GM12801 (cell line): Measurements from ENCODE around the gene IMMP2L.

Experiments
- TF ChIP-seq, protein P1 (sequence below): IDR thresholded peaks from one replicate; pipeline ENCODE4 v1.5.1; 2011; ENCODE audit warnings: control low read depth; ENCODE audit not compliant: insufficient read length; ENCODE audit errors: extremely low read depth

IMMP2L gene

DNA sequence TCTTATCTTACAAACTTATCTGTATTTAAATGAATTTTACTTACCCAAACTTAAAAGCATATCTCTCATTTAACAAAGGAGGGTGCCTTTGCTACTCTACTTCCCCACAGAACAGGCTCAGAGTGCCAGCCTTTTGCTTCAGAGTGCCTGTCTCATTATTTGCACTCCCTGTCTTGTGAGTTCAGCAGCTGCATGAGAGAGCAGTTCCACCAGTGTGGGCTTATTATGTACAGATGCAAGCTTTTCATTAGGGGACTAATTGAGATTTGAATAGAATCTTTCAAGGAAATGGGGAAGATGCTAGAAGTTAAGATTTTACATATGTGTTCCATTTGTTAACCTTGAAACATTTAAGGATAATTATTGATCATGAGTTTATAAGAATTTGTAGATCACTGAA is 781.6 kb downstream of the IMMP2L start:
- TF ChIP-seq, protein P1, sequence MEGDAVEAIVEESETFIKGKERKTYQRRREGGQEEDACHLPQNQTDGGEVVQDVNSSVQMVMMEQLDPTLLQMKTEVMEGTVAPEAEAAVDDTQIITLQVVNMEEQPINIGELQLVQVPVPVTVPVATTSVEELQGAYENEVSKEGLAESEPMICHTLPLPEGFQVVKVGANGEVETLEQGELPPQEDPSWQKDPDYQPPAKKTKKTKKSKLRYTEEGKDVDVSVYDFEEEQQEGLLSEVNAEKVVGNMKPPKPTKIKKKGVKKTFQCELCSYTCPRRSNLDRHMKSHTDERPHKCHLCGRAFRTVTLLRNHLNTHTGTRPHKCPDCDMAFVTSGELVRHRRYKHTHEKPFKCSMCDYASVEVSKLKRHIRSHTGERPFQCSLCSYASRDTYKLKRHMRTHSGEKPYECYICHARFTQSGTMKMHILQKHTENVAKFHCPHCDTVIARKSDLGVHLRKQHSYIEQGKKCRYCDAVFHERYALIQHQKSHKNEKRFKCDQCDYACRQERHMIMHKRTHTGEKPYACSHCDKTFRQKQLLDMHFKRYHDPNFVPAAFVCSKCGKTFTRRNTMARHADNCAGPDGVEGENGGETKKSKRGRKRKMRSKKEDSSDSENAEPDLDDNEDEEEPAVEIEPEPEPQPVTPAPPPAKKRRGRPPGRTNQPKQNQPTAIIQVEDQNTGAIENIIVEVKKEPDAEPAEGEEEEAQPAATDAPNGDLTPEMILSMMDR: no peak

DNA sequence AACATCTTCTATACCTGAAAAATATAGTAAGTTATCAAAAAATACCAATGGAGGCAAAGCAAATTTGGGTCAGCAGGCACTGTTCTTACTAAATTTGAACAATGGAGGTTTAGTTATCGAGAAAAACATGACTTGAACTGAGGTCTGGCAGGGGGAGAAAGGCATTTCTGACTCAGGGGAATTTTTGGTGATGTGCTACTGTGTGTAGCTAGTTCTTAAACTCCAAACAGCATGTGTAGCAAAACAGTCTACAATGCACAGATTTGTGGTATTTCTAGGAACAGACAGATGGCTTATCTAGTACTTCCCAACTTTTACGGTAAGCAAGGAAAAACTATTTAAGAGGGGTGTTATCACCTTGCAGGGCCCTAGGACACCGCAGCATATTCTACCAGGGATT is 783.0 kb downstream of the IMMP2L start:
- TF ChIP-seq, protein P1: no peak

DNA sequence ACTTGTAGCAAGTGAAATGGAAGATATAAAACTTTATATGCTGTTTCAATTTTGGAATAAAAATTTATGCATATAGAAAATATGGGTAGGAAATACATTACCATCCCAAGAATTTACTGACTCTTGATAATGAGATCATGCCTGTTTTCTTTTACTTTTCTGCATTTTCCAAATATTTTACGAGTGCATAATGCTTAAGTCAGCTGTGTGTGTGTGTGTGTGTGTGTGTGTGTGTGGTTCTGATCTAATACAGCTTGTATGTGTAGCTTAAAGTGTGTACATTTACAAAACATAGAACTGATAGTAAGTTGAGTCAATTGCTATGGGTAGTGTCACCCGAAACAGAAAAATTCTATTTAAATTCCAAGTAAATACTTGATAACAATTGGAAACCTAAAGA is 787.2 kb downstream of the IMMP2L start:
- TF ChIP-seq, protein P1: no peak

DNA sequence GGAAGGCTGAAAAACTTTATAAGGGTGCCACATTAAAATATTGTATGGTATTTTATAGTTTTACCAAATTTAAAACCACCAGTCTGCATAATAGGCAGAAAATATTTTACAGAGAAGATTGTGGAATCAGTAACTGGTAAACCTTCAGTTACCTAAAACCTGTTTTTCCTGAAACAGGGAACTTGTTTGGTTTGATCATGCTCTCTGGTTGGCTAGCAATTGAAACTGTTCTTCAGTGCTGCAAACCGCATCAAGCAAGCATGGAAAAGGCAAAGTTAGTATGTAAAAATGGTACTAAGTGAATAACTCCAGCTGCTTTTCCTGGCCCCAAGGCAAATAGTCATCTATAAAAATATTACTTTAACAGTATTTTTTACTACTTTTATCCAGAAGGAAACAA is 788.2 kb downstream of the IMMP2L start:
- TF ChIP-seq, protein P1: no peak

DNA sequence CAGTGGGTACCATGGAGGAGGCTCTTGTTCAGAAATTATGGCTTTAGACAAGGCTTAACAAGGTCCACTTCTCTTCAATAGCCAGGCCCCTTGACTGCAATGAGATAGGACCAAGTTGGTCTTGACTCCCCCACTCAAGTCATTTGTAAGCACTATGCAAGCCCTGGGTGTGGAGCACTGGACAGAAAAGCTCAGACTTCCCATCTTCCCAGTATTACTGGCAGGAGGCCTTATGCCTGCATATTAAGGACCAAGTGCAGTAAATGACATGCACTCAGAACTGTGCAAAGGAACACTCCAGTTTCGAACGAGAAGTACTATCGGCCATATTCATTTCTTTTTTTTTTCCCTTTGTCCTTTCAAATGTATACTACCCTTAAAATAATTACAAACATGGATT is 789.7 kb downstream of the IMMP2L start:
- TF ChIP-seq, protein P1: no peak

DNA sequence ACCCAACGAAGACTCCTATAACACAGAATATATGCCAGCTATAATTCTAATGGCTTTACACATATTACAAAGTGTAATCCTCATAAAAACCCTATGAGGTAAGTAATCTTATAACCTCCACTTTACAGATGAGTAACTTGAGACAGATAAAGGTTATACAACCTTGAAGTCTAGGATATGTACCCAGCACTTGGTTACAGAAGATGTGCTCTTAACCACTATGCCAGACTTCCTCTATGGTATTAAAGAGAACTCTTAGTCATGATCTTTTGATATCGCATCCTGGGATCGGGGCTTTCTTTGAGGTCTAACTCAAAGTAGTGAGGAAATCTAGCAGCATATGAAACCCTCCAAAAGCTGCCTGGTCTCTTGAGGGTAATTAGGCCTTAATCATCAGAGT is 790.6 kb downstream of the IMMP2L start:
- TF ChIP-seq, protein P1: no peak

DNA sequence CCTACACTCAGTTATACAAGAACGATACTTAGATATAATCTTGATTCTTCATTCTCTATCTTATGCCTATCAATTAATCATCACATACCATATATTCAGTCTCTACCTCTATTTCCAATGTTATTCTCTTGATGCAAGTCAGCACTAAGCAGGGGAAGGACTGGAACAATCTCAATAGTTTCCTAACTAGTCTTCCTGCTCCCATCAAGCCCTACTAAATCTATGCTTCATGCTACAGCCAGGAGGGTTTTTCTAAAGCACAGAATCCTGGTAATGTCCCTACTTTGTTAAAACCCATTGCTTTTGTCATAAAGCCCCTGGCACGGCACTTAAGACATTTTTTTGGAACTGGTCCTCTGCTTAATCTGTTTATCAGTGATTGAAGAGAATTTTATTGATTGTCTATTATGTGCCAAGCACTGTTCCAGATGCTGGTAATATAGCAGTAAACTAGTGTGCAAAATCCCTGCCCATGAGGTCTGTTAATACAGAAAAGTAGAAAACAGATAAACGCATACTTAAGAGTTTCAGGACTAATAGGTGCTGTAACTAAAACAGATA is 794.7 kb downstream of the IMMP2L start:
- TF ChIP-seq, protein P1: no peak

DNA sequence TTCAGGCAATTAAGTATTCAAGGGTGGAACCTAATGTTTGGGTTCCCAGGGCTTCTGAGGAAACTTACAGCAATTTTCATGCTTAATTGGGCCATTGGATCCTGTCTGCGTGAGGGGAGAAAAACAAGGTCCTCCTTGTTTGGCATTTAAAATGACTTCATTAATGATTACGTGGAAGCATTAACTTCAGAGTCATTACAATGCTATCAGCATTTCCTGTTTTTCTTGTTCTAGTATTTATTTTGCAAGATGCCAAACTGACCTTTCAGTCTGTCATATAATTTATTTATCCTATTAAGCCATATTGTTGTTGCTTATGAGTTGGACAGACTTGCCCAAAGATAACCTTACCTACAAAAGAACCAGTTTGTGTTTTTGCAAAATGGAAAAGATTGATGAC is 795.4 kb downstream of the IMMP2L start:
- TF ChIP-seq, protein P1: no peak
